Stimulated activated CD4-positive, alpha-beta T cell treated with anti-CD3 and anti-CD28 coated beads, Interleukin-4, amount 100 ng/mL, for 4 hours (primary cell): Measurements from ENCODE around the gene ZNF280C.

ENCODE experiments used
- DNase-seq, 2 experiments: peaks; one replicate each; pipeline ENCODE4 v3.0.0-alpha.2; 2020

The ZNF280C gene

GRCh38 chrX:130176354-130176776 lies 92.3 kb downstream of the ZNF280C start:
- no peak for DNase-seq

- no peak for DNase-seq
Measured at GRCh38 chrX:130174937-130175336, 93.8 kb downstream of the ZNF280C start.

- no peak for DNase-seq
Measured at GRCh38 chrX:130174045-130174704, 94.5 kb downstream of the ZNF280C start.

GRCh38 chrX:130173190-130173895 lies 95.4 kb downstream of the ZNF280C start:
- DNase-seq, result no peak

GRCh38 chrX:130172127-130172845 lies 96.4 kb downstream of the ZNF280C start:
- DNase-seq, result no peak

GRCh38 chrX:130171446-130172126 lies 97.1 kb downstream of the ZNF280C start, which contains the start of gene RAB33A:
RAB33A (plus strand) TSS chrX:130171962; CDS start chrX:130172063, 101 bp downstream.
- peak in 1 of 2 experiments; percentile 25 for DNase-seq

GRCh38 chrX:130170752-130171445 lies 97.8 kb downstream of the ZNF280C start:
- DNase-seq, result peak; percentile 48 to 52

- DNase-seq, result no peak
Measured at GRCh38 chrX:130167040-130167439, 101.7 kb downstream of the ZNF280C start.

GRCh38 chrX:130166503-130166777 lies 102.3 kb downstream of the ZNF280C start:
- no peak for DNase-seq

- peak; percentile 75 to 85 for DNase-seq
Measured at GRCh38 chrX:130165703-130166502, 102.8 kb downstream of the ZNF280C start, which contains the start of gene AIFM1. AIFM1 (minus strand) TSS chrX:130165841; CDS start chrX:130165656, 185 bp downstream.

- peak in 1 of 2 experiments; percentile 13 for DNase-seq
Measured at GRCh38 chrX:130165181-130165702, 103.5 kb downstream of the ZNF280C start.

- no peak for DNase-seq
Measured at GRCh38 chrX:130163398-130163797, 105.3 kb downstream of the ZNF280C start.

GRCh38 chrX:130162094-130162735 lies 106.5 kb downstream of the ZNF280C start:
- no peak for DNase-seq

GRCh38 chrX:130159776-130160175 lies 108.9 kb downstream of the ZNF280C start:
- DNase-seq, result no peak

GRCh38 chrX:130158311-130158710 lies 110.4 kb downstream of the ZNF280C start:
- no peak for DNase-seq

- no peak for DNase-seq
Measured at GRCh38 chrX:130155564-130155963, 113.1 kb downstream of the ZNF280C start.
